NT2/D1 (cell line): ENCODE measurements around the gene RGS3.

Experiments
- DNase-seq: peaks from one replicate; pipeline ENCODE4 v3.0.0-alpha.2; 2011; ENCODE audit warnings: low read depth, low spot score
- H3K27me3 ChIP-seq: 2 replicates; pipeline ENCODE4 v1.6.0; 2011; ENCODE audit warnings: mild to moderate bottlenecking; ENCODE audit not compliant: insufficient read length, insufficient read depth
- H3K36me3 ChIP-seq: 2 replicates; pipeline ENCODE4 v1.6.1; 2011; ENCODE audit warnings: mild to moderate bottlenecking, low read length, mixed read lengths; ENCODE audit not compliant: insufficient read depth, insufficient read length
- H3K4me1 ChIP-seq: 2 replicates; pipeline ENCODE4 v1.5.1; 2011; ENCODE audit not compliant: insufficient read depth, insufficient read length
- H3K4me3 ChIP-seq: 2 replicates; pipeline ENCODE4 v1.5.1; 2011; ENCODE audit warnings: low read depth; ENCODE audit not compliant: insufficient read length
- H3K9ac ChIP-seq: 2 replicates; pipeline ENCODE4 v1.6.0; 2011; ENCODE audit warnings: low read depth; ENCODE audit not compliant: insufficient read length
- H3K9me3 ChIP-seq: 2 replicates; pipeline ENCODE4 v1.5.1; 2011; ENCODE audit warnings: mild to moderate bottlenecking, low read length; ENCODE audit not compliant: insufficient read depth
- SUZ12 ChIP-seq: IDR thresholded peaks from 2 replicates; pipeline ENCODE4 v1.6.1; 2011; ENCODE audit not compliant: insufficient read length, insufficient read depth; ENCODE audit errors: extremely low read depth
- YY1 ChIP-seq: IDR thresholded peaks from 2 replicates; pipeline ENCODE4 v1.6.1; 2011; ENCODE audit not compliant: insufficient read length, insufficient read depth
- ZNF274 ChIP-seq: IDR thresholded peaks from 2 replicates; pipeline ENCODE4 v1.6.1; 2011; ENCODE audit warnings: mild to moderate bottlenecking, low read depth, low read length

Gene RGS3

GRCh38 chr9:113465599-113466140, 2.1 kb downstream of the RGS3 start:
- H3K36me3 ChIP-seq: no peaks in the 10 kb centered on the region
- no peaks in the 10 kb centered on the region for H3K9me3 ChIP-seq
- DNase-seq: no peak
- H3K4me3 ChIP-seq: no peak overlapping the region
- peaks cover 5% of the 10 kb centered on the region for H3K4me1 ChIP-seq
- no peak overlapping the region for H3K9ac ChIP-seq
- peaks cover 41% of the 10 kb centered on the region for H3K27me3 ChIP-seq
- TF ChIP-seq SUZ12: no peak
- no peak for TF ChIP-seq ZNF274
- TF ChIP-seq YY1: no peak

- no peak overlapping the region for H3K9ac ChIP-seq
- no peak for TF ChIP-seq SUZ12
- no peak for TF ChIP-seq YY1
- no peak for TF ChIP-seq ZNF274
- H3K9me3 ChIP-seq: no peaks in the 10 kb centered on the region
- no peak overlapping the region for H3K4me3 ChIP-seq
- peaks cover 30% of the 10 kb centered on the region for H3K27me3 ChIP-seq
- H3K4me1 ChIP-seq: peaks cover 5% of the 10 kb centered on the region
- no peak for DNase-seq
- H3K36me3 ChIP-seq: no peaks in the 10 kb centered on the region
Observed at GRCh38 chr9:113467183-113467582, 3.7 kb downstream of the RGS3 start.

GRCh38 chr9:113468716-113469448, 5.4 kb downstream of the RGS3 start:
- Histone ChIP-seq H3K9me3 (no peaks in the 10 kb centered on the region), H3K4me3 (no peak overlapping the region), H3K4me1 (no peaks in the 10 kb centered on the region), H3K9ac (no peak overlapping the region), H3K27me3 (peaks cover 13% of the 10 kb centered on the region), H3K36me3 (no peaks in the 10 kb centered on the region)
- DNase-seq: no peak
- TF ChIP-seq YY1 (no peak), ZNF274 (no peak), SUZ12 (no peak)

GRCh38 chr9:113471143-113471542, 7.6 kb downstream of the RGS3 start:
- H3K36me3 ChIP-seq: no peaks in the 10 kb centered on the region
- no peak overlapping the region for H3K9ac ChIP-seq
- no peak for DNase-seq
- H3K27me3 ChIP-seq: no peaks in the 10 kb centered on the region
- H3K9me3 ChIP-seq: no peaks in the 10 kb centered on the region
- no peak overlapping the region for H3K4me3 ChIP-seq
- TF ChIP-seq ZNF274: no peak
- no peak for TF ChIP-seq YY1
- TF ChIP-seq SUZ12: no peak
- no peaks in the 10 kb centered on the region for H3K4me1 ChIP-seq

GRCh38 chr9:113471566-113471965, 8.0 kb downstream of the RGS3 start:
- no peak for DNase-seq
- Histone ChIP-seq H3K4me3 (no peak overlapping the region), H3K9ac (no peak overlapping the region), H3K36me3 (no peaks in the 10 kb centered on the region), H3K4me1 (no peaks in the 10 kb centered on the region), H3K27me3 (no peaks in the 10 kb centered on the region), H3K9me3 (no peaks in the 10 kb centered on the region)
- TF ChIP-seq SUZ12 (no peak), ZNF274 (no peak), YY1 (no peak)

GRCh38 chr9:113472199-113472598, 8.7 kb downstream of the RGS3 start:
- no peaks in the 10 kb centered on the region for H3K9me3 ChIP-seq
- no peaks in the 10 kb centered on the region for H3K27me3 ChIP-seq
- H3K4me3 ChIP-seq: no peak overlapping the region
- H3K4me1 ChIP-seq: no peaks in the 10 kb centered on the region
- TF ChIP-seq ZNF274 (no peak), SUZ12 (no peak), YY1 (no peak)
- no peaks in the 10 kb centered on the region for H3K36me3 ChIP-seq
- DNase-seq: no peak
- no peak overlapping the region for H3K9ac ChIP-seq

GRCh38 chr9:113474360-113475028, 11.0 kb downstream of the RGS3 start:
- no peaks in the 10 kb centered on the region for H3K4me1 ChIP-seq
- no peak for DNase-seq
- no peaks in the 10 kb centered on the region for H3K27me3 ChIP-seq
- H3K36me3 ChIP-seq: no peaks in the 10 kb centered on the region
- H3K9me3 ChIP-seq: no peaks in the 10 kb centered on the region
- H3K9ac ChIP-seq: no peak overlapping the region
- TF ChIP-seq SUZ12 (no peak), YY1 (no peak), ZNF274 (no peak)
- H3K4me3 ChIP-seq: no peak overlapping the region
